AG20443 (cell line): ENCODE data around the gene CTNNA3.

ENCODE experiments used
- DNase-seq: peaks from one replicate; pipeline ENCODE4 v3.0.0; 2012; ENCODE audit warnings: low spot score, mixed read lengths

Gene CTNNA3

GRCh38 chr10:66649626-66650025, 1046.4 kb downstream of the CTNNA3 start:
- peak; percentile 4 for DNase-seq

- no peak for DNase-seq
Measured at GRCh38 chr10:66642217-66642616, 1053.8 kb downstream of the CTNNA3 start.

GRCh38 chr10:66639371-66639770, 1056.6 kb downstream of the CTNNA3 start:
- no peak for DNase-seq

- DNase-seq, result no peak
Measured at GRCh38 chr10:66637273-66638036, 1058.5 kb downstream of the CTNNA3 start.

GRCh38 chr10:66629996-66630395, 1066.0 kb downstream of the CTNNA3 start:
- DNase-seq, result no peak

DNA sequence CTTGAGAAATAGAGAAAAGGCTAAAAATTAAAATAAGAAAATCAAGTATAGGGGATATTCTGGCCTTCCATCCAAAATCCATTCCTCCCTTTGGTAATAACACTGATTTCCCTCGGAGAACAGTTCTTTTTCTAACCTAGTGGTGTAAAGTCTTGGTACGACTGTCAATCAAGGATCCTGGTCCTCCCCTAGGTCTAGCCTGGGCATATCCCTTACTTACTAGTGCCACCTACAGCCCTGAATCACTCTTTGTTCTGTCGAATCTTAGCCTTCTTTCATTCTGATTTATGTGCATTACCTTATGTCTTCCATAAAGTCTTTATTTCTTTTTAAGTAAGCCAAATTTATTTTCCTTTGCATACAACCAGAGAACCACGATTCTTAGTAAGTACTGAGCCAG, 1068.8 kb downstream of the CTNNA3 start:
- no peak for DNase-seq

GRCh38 chr10:66625709-66626590, 1070.0 kb downstream of the CTNNA3 start:
- no peak for DNase-seq

GRCh38 chr10:66622050-66622449, 1073.9 kb downstream of the CTNNA3 start:
- DNase-seq, result no peak

DNA sequence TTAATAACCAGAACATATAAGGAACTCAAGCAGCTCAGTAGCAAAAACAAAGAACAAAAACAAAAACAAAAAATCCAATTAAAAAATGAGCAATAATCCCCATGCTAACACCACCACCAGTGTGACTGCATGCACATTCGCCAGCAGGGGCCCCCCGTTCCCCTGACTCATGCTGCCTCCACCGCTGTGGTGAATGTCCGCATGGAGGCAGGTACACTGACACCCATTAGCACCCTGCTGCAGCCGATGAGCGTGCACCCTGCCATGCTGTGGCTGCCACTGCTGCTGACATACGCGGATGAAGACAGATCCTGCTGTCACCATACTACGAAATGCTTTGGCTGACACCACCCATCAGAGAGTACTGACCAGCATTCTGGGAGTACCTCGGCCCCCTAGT, 1091.8 kb downstream of the CTNNA3 start:
- DNase-seq, result no peak

DNA sequence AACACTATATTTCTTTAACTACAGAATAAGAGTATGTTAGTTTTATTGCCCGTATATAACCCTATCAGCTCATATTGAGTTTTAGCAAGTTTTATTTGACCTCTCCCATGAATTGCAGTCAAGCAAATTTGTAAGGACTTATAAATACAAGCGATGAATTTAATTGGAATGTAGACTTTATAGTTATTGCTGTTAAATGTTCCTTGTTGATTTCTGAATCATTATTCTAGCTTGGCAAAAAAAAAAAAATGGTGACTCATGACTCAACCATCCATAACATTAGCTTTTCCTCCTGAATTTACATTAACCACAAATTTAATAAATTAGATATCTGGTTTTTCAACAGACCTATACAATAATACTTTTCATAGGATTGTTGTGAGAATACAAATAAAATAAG, 1104.1 kb downstream of the CTNNA3 start:
- DNase-seq, result no peak

DNA sequence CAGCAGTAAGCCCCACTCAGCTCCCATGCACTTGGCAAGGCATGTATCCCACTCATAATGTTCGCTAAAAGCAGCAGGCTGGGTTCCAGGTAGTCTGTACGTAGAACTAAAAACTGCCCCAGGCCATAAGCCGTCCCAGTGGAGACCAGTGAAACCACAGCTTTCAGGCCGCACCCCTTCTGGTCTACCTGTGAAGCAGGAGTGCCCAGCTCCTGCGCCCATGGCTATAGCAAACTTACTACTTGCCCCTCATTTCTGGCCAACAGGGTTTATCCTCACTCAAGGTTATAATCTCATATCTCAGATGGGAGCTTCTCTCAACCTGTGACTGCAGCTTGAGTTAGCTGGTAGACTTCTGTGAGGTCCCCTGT, 1108.3 kb downstream of the CTNNA3 start:
- no peak for DNase-seq

DNA sequence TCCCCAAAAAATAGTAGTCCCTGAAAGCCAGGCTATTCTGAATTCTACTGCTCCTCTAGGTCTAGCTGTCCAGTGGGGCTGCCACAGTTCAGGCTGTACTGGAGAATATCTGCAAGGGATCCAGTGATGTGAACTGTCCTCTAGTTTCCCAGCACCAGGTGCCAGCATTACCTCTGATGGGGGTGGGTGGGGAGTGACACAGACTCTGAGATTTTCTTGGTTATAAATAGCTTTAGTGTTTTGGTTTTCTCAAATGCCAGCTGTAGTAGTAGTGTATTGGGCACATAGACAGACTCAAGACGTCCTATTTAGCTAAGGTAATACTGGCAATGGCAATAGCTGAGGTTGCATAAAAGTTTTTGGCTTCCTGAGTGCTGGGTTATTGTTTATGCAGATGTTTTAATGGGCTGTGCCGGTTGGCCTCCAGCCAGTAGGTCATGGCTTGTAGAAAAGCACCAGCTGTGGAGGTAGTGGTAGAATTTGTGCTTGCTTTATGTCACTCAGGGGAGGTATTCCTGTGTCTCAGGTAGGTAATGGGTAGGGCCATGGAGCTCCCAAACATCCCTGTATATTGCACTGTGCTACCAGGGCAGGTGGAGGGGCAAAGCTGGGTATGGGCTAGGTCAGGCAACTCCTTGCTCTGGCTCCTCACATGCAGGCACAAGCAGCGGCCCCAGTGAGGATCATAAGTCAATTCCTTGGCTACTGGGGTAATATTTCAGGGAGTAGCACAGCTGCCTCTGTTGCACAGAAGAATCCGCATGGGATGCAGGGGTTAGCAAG, 1108.9 kb downstream of the CTNNA3 start:
- DNase-seq, result no peak

GRCh38 chr10:66586073-66586472, 1109.9 kb downstream of the CTNNA3 start:
- no peak for DNase-seq

GRCh38 chr10:66575251-66575855, 1120.6 kb downstream of the CTNNA3 start:
- DNase-seq, result no peak

GRCh38 chr10:66572700-66573099, 1123.3 kb downstream of the CTNNA3 start:
- DNase-seq, result no peak

DNA sequence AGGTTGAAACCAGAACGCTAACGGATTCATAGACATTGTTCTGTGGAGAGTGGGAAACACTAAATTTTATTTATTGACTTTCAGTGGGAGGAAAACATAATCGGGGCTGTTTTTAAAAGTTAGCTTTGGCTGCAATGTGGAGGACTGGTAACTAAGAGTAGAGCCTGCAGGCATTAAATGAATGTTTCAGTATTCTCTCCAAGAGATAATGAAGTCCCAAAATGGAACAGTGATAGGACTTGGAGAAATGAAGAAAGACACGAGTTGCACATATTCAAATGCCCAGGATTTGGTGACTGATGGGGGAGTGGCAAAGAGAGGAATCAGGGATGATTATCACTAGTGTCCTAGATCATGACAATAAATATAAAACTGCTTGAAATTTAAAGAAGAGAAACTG, 1130.0 kb downstream of the CTNNA3 start:
- no peak for DNase-seq

GRCh38 chr10:66564287-66564686, 1131.7 kb downstream of the CTNNA3 start:
- no peak for DNase-seq

- DNase-seq, result no peak
Measured at GRCh38 chr10:66555061-66555460, 1140.9 kb downstream of the CTNNA3 start.

DNA sequence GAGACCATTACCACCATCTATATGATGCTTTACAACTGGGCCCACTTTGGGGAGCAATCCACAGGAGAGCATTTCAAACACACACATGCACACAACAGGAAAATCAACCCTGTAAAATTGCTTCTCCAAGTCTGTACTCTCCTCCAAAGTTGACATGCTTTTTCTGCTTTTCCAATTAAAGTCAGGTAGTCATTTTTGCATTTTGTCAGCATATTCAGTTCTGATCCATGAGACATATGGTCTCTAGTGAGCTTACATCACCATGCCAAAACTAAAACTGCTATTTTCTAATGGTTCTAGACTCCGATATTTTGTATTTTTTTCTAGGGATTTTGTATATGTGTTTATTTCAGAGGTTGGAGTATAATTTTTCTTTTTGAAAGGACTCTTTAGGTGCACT, 1143.7 kb downstream of the CTNNA3 start:
- DNase-seq, result no peak

GRCh38 chr10:66550351-66550750, 1145.6 kb downstream of the CTNNA3 start:
- DNase-seq, result no peak

GRCh38 chr10:66538908-66539307, 1157.1 kb downstream of the CTNNA3 start:
- DNase-seq, result no peak

DNA sequence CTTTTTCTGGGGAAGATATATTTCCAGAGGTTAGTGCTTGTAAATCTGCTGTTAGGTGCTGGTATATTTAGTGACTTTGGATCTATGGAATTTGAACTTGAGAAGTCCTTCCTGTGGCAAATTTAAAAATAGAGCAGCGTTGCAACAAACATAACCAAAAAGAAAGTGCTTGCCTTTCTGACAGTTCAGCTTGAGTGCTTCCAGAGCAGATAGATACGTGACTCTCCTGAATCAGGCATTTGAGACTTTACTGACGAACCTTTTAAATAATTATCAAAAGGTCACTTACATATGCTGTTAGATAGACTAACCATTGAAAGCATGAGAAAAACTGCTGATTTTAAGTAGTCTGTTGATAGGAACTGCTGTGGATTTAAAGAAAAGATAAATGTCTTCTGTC, 1157.6 kb downstream of the CTNNA3 start:
- no peak for DNase-seq
